Retina (tissue), 1 donor: ENCODE measurements around the gene PPIA.

Source experiments
- DNase-seq: peaks from one replicate; pipeline ENCODE4 v3.0.0-alpha.2; 2016

PPIA gene

GRCh38 chr7:44796504-44797328 is at the start of gene PPIA:
Gene PPIA (plus strand): TSS chr7:44796681. CDS start chr7:44796725, 44 bp downstream.
- DNase-seq: peak; percentile 93

- peak; percentile 81 for DNase-seq
Measured at GRCh38 chr7:44748045-44748947, 48.2 kb upstream of the PPIA start, which contains the start of gene ZMIZ2. Gene ZMIZ2 (plus strand): TSS chr7:44748847. CDS start chr7:44756250, 7,403 bp downstream.

GRCh38 chr7:44748948-44749731 is 47.3 kb upstream of the PPIA start:
- peak; percentile 59 for DNase-seq

GRCh38 chr7:44749992-44750391 is 46.5 kb upstream of the PPIA start:
- DNase-seq: no peak

GRCh38 chr7:44750424-44750823 is 46.1 kb upstream of the PPIA start:
- DNase-seq: no peak

- no peak for DNase-seq
Measured at GRCh38 chr7:44750921-44751571, 45.4 kb upstream of the PPIA start.

GRCh38 chr7:44752822-44753221 is 43.7 kb upstream of the PPIA start:
- no peak for DNase-seq

- DNase-seq: no peak
Measured at GRCh38 chr7:44754802-44755697, 41.4 kb upstream of the PPIA start.

- DNase-seq: no peak
Measured at GRCh38 chr7:44755698-44756627, 40.5 kb upstream of the PPIA start.

- no peak for DNase-seq
Measured at GRCh38 chr7:44756904-44757303, 39.6 kb upstream of the PPIA start.

- no peak for DNase-seq
Measured at GRCh38 chr7:44757311-44757710, 39.2 kb upstream of the PPIA start.

- DNase-seq: no peak
Measured at GRCh38 chr7:44757739-44758138, 38.7 kb upstream of the PPIA start.

- DNase-seq: no peak
Measured at GRCh38 chr7:44759246-44759645, 37.2 kb upstream of the PPIA start.

- no peak for DNase-seq
Measured at GRCh38 chr7:44760034-44760580, 36.4 kb upstream of the PPIA start.

GRCh38 chr7:44761207-44762161 is 35.0 kb upstream of the PPIA start:
- DNase-seq: no peak

- DNase-seq: peak; percentile 26
Measured at GRCh38 chr7:44762300-44762699, 34.2 kb upstream of the PPIA start.

GRCh38 chr7:44762726-44763522 is 33.6 kb upstream of the PPIA start:
- DNase-seq: no peak

GRCh38 chr7:44764081-44764480 is 32.4 kb upstream of the PPIA start:
- DNase-seq: no peak
